Choroid plexus epithelial cell (primary cell): ENCODE data around the gene FBXL17.
A peak's percentile ranks its signal among the peaks of the same experiment; 100 is the strongest.

Experiments used
- DNase-seq: peaks from one replicate; pipeline ENCODE4 v3.0.0-alpha.2; 2010; ENCODE audit warnings: low read depth
- H3K4me3 ChIP-seq: 2 replicates; pipeline ENCODE4 v1.5.1; 2011; ENCODE audit warnings: low read depth, mild to moderate bottlenecking, control low read depth, low read length, moderate library complexity
- TF ChIP-seq, protein P1 (sequence below): conservative IDR thresholded peaks from 2 replicates; pipeline ENCODE4 v1.5.1; 2011; ENCODE audit warnings: low read depth, mild to moderate bottlenecking, control low read depth, inconsistent platforms, low read length, moderate library complexity

The FBXL17 gene

DNA sequence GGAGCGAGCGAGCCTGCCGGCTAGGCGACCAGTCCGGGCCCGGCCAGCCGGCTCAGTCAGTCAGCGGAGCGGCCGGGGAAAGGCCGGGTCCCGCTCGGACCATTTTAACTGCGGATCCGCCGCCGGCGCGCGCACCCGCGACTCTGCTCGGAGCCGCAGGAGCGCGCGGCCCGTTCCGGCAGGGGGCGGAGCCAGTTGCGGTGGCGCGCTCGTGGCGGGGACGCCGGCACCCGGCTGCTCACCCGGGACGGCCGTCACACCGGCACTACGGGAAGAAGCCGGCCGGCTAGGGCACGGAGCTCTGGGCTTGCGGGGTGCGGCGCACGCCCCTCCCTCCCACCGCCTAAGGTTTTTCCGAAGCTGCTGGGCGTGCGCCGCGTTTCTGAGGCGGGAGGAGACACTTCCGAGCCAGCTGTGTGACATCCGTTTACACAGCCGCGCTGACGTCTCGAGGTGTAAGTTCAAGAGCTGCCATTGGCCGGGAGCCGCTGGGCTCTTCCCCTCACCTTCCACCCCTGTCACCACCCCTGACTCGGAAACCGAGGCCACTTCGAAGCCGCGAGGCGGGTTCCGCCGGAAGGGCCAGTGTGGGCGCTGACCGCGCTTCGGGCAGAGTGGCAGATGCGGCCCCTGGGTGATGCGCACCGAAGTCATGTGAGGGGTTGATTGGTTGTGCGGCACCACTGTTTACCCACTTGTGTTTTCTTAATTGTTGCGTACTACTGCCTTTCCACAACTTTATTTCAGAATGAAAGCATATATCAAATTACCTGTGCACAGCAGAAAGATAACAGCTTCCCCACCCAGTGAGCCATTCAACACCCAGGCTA is at the start of gene FBXL17:
Gene FBXL17 (minus strand): TSS at position 145 of the 830 bp plus-strand sequence.
- DNase-seq = peak; percentile 94
- H3K4me3 ChIP-seq = peak within 1 kb of the TSS; percentile 87
- TF ChIP-seq, protein P1, sequence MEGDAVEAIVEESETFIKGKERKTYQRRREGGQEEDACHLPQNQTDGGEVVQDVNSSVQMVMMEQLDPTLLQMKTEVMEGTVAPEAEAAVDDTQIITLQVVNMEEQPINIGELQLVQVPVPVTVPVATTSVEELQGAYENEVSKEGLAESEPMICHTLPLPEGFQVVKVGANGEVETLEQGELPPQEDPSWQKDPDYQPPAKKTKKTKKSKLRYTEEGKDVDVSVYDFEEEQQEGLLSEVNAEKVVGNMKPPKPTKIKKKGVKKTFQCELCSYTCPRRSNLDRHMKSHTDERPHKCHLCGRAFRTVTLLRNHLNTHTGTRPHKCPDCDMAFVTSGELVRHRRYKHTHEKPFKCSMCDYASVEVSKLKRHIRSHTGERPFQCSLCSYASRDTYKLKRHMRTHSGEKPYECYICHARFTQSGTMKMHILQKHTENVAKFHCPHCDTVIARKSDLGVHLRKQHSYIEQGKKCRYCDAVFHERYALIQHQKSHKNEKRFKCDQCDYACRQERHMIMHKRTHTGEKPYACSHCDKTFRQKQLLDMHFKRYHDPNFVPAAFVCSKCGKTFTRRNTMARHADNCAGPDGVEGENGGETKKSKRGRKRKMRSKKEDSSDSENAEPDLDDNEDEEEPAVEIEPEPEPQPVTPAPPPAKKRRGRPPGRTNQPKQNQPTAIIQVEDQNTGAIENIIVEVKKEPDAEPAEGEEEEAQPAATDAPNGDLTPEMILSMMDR = no peak

DNA sequence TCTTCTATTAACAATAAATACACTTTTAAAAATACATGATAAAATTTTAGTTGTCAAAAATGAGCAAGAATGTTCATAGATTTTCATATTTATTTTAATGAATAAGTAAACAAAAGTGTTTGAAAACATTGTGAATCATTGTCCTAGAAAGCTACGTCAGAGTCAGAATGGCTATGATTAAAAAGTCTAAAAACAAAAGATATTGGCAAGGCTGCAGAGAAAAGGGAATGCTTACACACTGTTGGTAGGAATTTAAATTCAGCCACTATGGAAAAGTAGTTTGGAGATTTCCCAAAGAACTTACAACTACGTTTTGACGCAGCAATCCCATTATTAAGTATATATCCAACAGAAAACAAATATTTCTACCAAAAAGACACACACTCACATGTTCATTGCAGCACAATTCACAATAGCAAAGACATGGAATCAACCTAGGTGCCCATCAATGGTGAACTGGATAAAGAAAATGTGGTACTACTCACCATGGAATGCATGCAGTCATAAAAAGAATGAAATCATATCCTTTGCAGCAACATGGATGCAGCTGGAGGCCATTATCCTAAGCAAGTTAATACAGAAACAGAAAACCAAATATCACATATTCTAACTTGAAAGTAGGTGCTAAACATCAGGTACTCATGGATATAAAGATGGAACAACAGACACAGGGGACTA is 49.2 kb upstream of the FBXL17 start:
- TF ChIP-seq, protein P1 = no peak
- DNase-seq = no peak
- no peak overlapping the region for H3K4me3 ChIP-seq

DNA sequence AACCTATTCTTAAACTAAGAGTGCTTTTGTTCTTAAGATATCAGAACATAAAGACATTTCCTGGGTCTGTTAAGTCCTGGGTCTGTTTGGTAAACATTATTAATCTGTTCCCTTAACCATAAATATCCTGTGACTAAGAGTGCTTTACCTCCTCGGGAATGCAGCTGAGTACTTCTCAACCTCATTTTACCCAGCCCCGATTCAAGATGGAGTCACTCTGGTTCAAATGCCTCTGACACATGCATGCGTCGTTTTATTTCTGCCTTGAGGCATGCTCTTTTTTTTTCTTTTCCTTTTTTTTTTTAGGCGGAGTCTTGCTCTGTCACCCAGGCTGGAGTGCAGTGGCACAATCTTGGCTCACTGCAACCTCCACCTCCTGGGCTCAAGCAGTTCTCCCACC is 39.8 kb upstream of the FBXL17 start:
- H3K4me3 ChIP-seq = no peak overlapping the region
- TF ChIP-seq, protein P1 = no peak
- DNase-seq = no peak

DNA sequence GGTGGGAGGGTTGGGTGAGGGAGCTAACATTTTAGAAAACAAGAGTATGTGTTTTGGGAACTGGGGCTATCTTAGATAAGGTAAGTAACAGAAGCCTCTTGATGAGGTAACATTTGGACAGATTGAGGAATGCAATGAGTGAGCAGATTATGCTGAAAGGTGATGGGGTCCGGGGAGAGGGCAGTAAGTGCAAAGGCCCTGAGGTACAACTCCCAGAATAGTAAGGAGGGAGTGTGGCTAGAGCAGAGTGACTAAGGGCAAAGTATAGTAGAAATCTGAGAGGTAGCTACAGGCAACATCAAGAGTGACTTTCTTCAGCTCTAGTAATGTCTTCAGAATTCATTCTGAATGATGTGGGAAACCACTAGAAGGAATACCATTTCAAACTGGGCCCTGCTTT is 38.9 kb upstream of the FBXL17 start:
- H3K4me3 ChIP-seq = no peak overlapping the region
- DNase-seq = no peak
- TF ChIP-seq, protein P1 = no peak

DNA sequence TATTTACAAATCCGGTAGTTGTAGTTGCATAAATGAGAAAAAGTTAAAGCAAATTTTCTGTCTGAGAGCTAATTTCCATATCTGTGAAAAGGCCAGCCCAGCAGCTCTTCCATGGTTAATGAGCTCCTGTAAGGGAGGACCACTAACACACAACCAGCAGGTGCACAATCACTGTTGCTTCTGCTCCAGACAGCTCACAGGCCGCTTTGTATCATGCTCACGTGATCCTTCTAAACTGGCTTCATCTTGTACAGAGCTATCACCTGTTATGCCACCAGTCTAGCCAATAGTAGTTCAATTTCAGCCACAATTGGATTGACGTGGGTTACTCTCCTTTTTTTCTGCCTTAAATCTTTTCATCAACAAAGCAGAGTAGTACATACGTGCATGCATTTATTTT is 38.3 kb upstream of the FBXL17 start:
- no peak overlapping the region for H3K4me3 ChIP-seq
- no peak for DNase-seq
- TF ChIP-seq, protein P1 = no peak

DNA sequence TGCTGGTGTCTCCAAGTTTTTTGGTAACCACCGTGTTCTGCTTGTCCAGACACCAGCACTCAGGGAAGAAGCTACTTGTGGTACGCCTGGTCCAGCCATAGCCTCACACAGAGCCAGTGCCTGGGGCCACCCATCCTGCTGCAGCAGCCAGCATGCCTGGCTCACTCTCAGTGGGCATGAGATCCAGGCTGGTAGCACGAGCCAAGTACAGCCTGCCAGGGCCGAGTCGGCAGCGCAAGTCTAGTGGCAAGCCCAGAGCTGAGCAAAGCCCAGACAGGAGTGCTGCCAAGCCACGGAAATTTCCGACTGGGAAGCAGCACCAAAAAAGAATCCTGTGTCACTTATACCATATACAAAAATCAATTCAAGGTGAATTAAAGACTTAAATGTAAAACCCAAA is 36.3 kb upstream of the FBXL17 start:
- H3K4me3 ChIP-seq = no peak overlapping the region
- DNase-seq = no peak
- TF ChIP-seq, protein P1 = no peak

DNA sequence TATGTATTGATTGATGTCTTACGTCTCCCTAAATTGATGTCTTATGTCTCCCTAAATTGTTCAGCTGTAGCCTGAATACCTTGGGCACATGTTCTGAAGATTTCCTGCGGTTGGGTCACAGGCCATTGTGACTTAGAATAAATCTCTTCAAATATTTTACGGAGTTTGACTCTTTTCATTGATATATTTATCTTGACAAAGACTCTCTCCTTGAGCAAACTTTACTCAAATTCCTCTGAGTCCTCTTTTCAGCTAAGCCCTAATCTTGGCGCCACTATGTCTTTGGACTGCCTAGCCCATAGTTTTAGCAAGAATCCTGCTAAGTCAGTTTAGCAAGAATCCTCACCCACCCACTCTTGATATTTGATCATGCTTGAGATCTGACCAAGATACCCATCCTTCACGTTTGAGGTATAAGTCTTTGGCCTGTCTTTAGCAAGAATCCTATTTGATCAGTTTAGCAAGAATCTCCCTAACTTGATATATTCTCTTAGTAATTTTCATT is 35.3 kb upstream of the FBXL17 start:
- DNase-seq = no peak
- TF ChIP-seq, protein P1 = no peak

More for the DNA sequence above, 35.3 kb upstream of the FBXL17 start:
- no peak overlapping the region for H3K4me3 ChIP-seq
